HG03457 (cell line): Measurements from ENCODE around the gene GPS1.

ENCODE experiments used
- ATAC-seq: cut with Tn5 transposase; IDR thresholded peaks from one replicate; pipeline ENCODE4 v1.9.1; 2021; ENCODE audit warnings: moderate number of reproducible peaks; ENCODE audit not compliant: unreplicated experiment

The GPS1 gene

DNA sequence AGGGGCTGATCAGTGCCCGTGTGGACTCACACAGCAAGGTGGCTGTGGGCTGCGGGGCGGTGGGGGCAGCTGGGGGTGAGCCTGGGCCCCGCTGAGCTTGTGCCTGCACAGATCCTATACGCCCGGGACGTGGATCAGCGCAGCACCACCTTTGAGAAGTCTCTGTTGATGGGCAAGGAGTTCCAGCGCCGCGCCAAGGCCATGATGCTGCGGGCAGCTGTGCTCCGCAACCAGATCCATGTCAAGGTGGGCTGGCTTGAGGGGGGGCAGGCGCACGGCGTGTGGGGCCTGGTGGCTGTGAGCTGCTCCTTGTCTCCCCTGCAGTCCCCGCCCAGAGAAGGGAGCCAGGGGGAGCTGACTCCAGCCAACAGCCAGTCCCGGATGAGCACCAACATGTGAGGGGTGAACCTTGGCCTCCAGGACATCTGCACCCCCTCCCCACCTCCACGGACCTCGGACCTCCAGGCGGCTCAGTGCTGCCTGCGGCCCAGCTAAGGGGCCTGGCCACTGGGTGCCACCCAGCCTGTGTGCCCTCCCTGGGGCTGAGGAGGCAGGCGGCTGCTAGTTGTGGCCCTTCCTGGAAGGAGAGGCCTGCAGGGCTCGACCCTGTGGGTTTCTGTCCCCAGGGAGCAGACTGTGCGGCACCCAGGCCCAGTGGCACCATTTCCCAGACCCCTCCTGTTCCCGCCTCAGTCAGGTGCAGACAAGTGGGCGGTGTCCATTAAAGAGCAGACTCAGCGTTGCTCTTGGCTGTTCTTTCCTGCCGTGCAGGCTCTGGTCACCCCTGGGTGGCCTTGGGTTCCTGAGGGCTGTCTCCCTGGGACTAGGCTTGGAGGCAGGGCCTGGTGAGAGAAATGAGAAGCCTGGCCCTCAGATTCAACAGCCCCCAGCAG, 5.3 kb downstream of the GPS1 start:
- ATAC-seq = no peak

DNA sequence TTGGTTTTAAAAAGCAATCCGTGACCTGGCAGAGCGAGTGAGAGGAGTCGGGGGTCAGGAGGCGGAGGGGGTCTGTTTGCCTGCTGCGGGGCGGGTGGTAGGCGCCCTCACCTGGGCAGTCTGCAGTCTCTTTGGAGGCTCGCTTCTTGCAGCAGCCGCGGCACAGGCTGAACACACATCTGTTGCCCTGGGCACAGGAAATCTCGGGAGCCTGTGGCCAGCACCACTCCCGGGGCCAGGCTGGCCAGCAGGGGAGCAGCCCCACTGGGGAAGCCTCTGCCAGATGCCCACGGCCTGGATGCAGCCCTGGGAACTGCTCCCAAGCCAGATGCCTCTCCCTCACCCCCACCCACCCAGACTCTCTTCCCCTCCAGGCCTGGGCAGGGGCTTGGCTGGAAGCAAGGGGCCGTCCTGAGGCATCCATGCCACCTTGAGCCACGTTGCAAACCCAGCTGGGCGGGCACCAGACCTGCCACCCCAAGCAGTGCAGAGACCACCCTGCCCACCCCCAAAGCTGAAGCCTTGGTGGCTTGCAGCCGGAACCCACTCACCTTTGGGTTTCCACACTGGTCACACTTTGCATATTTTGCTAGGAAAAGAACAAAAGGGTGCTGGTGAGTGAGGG, 6.6 kb downstream of the GPS1 start:
- ATAC-seq = no peak

DNA sequence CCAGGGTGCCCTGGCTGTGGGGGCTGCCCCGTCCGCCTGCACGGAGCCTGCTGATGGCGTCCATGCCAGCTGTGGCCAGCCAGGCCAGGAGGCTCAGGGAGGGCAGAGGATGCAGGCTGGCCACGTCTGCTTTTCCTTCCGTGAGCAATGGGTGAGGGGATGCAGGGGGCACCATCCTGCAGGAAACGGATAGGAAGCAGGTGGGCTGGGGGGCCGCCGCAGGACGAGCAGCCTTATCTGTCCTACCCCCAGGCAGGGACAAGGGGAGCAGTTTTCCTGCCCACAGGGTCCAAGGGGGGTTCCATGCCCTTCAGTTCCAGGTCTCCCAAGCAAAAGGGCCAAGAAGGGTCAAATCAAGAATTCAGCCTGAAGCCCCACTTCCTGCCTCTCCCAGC, 7.2 kb downstream of the GPS1 start:
- no peak for ATAC-seq

DNA sequence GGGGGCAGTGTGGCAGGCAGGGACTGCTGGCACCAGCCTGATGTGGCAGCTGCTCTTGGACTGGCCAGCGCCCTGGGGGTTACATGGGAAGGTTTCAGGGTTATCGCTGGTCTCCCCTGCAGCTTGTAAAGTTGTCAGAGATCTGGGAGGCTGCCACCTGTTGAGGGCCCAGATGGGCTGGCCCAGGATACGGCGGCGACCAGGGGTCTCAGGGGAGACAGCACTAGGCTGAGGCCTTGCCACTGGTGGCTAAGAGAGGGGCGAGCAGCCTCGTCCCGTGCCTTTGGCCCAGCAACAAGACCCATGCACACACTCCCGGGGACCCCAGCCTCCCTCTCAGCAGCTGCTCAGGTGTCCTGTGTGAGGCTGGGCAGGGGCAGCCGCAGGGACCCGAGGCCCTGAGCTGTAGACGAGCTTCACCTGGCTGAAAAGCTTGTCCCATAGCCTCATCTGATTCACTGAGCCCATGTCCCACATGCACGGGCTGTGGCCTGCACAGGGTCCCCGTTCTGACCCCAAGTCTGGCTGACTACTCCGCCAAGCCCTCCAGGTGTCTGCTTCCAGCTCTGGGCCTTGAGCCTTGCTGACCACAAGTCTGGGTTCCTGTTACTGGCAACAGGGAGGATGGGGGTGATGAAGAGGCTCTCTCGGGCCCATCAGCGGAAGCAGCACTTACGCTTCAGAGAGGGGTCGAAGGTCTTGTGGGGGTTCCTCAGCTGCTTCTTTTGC, 7.7 kb downstream of the GPS1 start:
- ATAC-seq = no peak

DNA sequence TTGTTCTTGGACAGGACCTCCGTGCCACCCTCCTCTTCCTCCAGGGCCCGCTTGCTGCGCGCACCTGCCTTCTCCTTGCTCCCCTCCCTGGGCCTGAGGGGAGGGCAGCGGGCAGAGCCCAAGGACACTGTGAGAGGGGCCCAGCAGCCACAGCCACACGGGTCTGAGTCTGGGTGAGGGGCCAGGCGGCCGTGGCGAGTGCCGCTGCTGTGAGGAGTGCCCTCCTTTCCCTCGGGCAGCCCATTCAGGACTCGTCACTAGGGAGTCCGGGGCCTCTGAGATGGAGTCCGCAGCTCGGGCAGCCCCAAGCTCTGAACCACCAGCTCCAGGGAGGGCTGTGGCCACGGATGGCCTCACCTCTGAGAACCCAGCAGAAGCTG, 8.3 kb downstream of the GPS1 start:
- no peak for ATAC-seq

DNA sequence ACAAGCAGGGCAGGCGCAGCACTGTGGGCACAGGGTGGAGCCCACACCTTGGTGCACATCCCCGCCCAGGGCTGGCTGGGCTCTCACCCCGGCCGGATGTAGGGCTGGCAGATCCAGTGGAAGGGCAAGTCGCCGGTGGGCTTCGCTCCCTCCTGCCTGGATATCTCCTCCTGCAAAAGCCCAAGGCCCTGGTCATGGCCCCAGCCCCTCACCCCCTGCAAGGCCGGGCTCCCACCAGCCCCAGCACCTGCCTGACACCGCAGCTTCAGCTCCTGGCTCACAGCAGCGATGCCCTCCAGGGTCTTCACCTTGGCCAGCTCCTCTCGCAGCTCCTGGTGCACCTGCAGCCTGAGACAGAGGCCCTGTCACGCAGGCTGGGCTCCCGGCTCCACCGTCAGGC, 8.9 kb downstream of the GPS1 start:
- no peak for ATAC-seq

DNA sequence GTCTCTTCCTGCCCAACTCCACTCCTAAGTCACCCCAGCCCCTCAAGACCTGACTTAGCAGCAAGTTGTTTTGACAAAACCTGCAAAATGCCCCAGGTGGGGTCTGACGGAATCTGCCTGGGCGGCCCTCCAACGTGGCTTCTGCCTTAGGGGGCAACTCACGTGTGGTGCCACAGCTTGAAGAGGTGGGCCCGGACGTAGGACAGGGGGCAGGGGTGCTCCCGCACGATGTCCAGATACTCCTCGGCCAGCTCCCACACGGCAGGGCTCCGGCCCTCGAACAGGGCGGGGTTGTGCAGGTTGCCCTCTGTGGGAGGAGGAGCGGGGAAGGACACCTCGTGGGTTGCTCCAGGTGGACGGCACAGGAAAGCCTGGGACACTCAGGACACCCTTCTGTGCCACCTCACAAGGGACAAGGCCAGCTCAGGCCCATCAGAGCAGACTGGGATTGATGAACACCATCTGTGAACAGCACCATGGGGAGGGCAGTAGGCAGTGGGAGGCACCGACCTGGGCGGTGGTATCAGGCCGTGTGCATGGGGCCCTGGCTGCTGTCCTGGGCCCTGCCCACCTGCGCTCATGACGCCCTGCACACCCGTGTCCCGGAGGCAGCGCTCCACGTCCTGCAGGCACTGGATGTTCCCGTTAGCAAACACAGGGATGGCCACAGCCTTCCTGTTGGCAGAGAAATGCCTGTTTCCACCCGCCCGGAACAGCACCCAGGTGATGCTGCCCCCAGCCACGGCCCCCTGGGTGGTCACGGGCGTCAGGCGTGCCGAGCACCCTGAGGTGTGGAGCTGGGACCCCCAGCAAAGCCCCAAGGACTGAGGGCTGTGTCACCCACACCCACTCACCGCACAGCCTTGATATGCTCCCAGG, 9.6 kb downstream of the GPS1 start:
- no peak for ATAC-seq

DNA sequence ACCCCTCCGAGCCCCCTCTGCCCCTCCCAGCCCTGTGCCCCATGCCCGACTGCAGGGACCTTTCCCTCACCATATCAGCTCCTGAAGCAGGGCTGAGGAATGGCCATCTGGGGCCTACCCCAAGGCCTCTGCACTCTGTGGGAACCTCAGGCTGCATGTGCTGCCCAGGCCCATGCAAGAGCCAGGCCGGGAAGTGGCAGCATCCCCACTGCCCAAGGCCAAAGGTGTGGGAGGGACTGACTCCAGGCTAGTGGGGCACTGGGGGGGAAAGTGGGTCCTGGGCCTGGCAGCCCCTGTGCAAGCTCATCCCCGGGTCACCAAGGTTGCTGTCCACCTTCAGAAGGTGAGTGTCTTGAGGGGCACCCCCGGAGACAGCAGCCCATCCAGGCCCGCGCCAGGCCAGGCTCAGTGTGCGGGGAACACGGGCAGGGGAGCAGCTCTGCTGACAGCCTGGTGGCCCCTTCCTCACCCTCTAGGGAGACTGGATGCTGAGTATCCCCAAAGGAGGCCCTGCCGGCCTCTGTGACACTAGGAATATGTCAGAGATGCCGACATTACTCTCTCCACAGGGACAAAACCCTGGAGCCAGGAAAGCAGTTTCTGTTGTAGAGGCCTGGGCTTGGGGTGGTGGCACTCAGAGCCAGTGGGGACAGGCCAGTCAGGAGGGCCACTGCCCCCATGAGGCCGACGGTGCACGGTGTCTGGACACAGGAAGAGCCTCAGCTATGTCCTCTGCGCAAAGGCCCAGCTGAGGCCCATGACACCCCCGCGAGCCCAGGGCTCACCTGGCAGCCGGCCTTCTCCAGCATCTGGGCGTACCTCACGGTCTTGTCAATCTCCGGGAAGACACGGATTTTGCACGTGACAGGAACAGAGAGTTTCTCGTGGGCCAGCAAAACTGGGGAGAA, 10.6 kb downstream of the GPS1 start:
- no peak for ATAC-seq

DNA sequence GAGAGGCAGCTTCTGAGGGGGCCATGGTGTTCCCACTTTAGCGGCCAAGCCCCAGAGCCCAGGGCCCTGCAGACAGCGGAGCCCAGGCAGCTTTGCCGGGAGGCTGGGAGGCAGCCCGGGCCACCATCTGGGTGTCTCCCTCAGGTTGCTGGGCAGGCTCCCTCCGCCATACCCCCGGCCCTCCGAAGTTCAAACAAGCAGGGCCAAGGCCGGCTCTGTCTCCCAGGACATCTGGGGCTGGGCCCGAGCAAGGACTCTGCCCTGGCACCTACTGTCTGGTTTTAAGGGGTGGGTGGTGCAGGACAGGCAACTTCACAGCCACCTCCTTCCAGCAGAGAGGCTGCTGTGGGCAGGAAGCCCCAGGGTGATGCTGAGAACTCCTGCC, 11.3 kb downstream of the GPS1 start:
- ATAC-seq = no peak

DNA sequence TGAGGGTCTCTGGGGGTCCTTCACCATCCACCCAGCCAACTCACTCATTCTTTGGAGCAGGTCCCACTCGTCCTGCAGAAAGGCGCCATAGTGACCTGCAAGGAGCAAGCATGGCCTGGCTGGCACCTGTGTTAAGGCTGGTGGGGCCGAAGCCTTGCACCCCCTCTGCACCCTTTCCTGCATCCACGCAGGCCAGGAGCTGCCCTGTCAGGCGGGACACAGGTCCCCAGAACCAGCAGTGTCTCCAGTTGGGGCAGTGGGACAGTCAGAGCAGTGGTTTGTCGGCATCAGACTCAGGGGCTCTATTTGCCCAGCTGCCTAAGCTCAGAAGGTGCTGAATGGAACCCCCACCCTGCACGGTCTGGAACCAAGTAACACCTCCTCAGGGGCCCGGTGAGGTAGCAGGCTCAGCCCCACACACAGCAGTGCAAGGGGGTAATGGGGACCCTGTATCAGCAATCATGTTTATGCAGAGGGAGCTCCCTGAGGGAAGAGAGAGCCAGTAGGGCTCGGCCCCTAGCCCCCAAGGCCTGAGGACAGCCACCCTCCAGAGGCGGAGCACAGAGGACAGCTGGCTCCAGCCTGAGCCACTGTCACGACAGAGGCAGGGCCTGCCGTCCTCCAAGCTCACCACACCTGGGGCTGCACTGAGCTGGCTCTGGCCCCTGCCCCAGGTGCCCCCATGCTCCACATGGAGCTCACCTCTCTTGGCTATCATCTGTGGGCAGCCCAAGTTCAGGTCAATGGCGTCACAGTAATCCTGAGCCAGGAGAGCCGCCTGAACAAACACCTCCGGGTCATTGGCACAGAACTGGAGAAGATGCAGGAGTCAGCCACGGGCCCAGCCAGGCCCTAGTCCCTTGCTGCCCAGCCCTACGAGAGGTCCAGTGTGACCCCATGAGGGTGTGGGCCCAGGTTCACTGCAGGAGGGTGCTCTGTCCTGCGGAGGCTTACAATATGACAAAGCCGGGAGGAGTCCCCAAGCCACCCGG, 12.0 kb downstream of the GPS1 start:
- no peak for ATAC-seq

DNA sequence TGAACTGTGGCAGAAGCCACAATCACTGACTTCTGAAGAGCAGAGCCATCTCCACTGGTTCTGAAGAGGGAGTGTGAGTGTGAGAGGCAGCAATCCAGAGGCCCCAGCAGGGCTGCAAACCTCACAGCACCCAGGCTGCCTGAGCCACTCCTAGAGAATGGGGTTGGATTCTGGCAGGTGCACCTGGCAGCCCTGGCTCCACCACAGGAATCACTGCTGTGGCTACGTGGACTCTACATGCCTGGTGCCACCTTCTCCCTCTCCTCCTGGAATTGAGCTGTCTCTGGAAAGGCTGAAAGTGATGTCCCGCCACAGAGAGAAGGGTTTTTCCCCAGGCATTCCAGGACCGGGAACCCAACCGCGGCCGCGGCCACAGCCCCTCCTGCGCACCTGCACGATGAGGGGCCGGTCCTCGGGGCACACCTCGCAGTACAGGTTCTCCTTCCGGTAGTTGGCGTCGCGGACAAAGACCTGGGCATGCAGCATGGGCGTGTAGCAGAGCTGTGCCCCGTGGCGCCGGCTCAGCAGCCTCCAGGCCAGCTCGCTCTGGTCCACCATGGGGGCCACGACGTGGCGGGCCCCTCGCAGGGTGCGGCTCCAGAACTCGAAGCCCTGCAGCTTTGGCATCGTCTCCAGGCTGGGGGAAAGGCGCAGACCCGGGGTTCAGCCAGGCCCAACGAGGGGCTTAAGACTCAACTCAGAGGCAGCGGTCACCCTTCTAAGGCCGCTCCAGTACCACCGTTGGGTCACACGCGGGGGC, 12.9 kb downstream of the GPS1 start:
- ATAC-seq = no peak

DNA sequence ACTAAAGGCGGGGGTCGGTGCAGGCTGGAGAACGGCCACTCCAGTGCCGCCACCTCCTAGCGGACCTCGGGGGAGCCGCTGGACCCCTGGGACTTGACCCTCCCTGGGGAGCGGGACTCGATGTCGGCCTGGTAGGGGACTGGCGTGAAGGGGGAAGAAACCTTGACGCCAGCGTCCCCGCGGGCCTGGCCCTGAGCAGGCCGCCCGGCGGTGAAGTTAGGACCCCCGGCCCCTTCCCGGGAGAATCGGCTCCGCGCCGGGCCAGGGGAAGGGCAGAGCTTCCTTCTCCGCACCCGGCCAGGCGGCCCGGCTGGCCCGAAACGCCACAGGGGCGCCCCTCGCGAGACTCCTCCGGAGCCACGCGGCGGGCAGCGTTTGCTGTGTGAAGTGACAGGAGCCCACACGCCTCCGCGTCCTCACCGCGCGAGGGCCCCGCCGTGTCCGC, 13.5 kb downstream of the GPS1 start:
- ATAC-seq = no peak

DNA sequence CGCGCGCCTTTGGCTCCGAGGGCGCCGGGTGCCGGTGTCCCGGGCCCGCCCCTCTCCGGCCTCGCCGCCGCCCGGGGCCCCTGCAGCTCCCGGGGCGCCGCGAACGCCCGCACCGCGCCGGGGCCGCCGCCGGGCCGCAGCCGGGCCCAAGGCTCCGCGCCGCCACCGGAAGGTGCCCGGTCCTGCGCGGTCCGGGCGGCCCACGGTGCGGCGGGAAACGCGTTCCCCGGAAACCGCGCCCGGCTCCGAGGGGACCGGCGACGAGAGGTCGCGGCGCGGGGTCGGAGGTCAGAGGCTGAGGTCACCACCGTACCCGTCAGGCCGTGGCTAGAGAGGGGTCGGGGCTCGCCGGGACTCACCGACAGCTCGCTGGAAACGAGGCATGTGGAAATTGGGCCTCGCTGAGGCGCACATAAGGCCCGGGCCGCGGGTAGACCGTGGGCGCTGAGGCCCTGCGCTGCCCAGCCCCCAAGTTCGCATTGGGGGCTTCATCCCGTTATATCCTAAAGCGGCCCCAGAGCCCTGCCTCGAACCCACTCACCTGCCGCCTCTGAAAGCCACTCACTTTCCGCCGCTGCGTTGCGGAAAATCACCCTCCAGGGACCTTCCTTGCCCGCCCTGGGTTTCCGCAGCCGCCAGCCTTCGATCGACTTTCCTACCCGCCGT, 14.1 kb downstream of the GPS1 start, which contains the start of gene DUS1L:
Gene DUS1L (minus strand): TSS at position 167 of the 666 bp plus-strand sequence. CDS start 745 bp downstream, outside the sequence.
- ATAC-seq = no peak

DNA sequence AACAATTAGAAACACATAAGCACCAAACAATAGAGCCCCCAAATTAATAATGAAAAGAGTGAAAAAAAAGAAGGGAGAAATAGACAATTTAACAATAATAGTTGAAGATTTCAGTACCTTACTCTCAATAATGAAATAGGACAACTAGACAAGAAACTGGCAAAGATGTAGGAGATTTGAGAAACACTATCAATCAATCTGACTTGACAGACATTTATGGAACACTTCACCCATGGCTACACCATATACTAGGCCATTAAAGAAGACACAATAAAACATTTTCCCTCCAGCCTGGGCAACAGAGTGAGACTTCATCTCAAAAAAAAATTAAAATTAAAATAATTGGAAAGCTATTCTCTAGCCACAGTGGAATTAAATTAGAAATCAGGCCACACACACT, 18.9 kb downstream of the GPS1 start:
- ATAC-seq = no peak

DNA sequence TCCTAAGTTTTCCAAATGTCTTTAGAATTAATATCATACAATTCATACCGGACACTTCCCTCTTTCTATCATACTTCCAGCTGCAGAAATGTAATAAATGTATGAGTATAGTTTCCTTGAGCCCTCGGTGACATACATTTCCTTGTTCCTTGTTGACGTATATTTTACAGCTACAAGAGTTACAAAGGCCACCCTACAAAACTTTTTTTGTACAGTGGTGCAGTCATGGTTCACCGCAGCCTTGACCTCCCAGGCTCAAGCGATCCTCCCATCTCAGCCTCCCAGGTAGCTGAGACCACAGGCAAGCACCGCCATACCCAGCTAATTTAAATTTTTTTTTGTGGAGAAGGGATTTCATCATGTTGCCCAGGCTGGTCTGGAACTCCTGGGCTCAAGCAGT, 21.1 kb downstream of the GPS1 start:
- no peak for ATAC-seq

DNA sequence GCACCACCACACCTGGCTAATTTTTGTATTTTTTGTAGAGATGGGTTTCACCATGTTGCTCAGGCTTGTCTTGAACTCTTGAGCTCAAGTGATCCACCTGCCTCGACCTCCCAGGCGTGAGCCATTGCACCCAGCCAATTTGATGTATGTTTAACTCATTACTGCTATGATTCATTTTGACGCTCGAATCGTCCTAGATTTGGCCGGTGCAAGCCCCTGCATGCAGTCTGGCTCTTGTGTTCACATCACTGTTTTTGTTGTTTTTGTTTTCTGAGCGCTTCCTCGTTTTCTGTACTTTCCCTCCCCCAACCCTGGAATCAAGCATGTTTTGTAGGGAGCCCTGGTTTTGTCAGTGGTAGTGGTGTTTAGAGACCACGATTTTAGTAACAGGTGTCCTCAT, 21.7 kb downstream of the GPS1 start:
- no peak for ATAC-seq
